ENCODE measurements around the gene MAGI1. TPM values are rescaled to one million over a fixed set of nuclear protein-coding genes. Genes with fewer than 3 reads are reported as not detected.
A peak's percentile ranks its signal among the peaks of the same experiment; 100 is the strongest.

The MAGI1 gene
- total RNA-seq, 1 donor from 2014 or later, result 47.1 TPM

- Histone ChIP-seq H3K4me1 (peaks cover 4% of the 10 kb centered on the region), H3K27ac (no peak overlapping the region), H3K27me3 (no peaks in the 10 kb centered on the region), H3K9me3 (no peaks in the 10 kb centered on the region), H3K36me3 (no peaks in the 10 kb centered on the region), H3K4me3 (no peak overlapping the region)
- intact Hi-C loops (cut with DNase I), result no loop called here
- TF ChIP-seq CTCF (IDR thresholded peaks at IDR 0.05), result no peak
- no peak for TF ChIP-seq POLR2A (IDR thresholded peaks at IDR 0.05)
- TF ChIP-seq POLR2AphosphoS5 (IDR thresholded peaks at IDR 0.05; ENCODE audit: insufficient read depth in 1 of 2, low read depth in 1 of 2), result no peak
- no peak for DNase-seq (ENCODE audit: extremely low spot score in 2 of 2)
Observed at GRCh38 chr3:65960087-65960486, 78.6 kb downstream of the MAGI1 start.

- no peak for TF ChIP-seq POLR2AphosphoS5 (IDR thresholded peaks at IDR 0.05; ENCODE audit: insufficient read depth in 1 of 2, low read depth in 1 of 2)
- TF ChIP-seq CTCF (IDR thresholded peaks at IDR 0.05), result no peak
- no peak for TF ChIP-seq POLR2A (IDR thresholded peaks at IDR 0.05)
- H3K4me3 ChIP-seq, result no peak overlapping the region
- H3K36me3 ChIP-seq, result no peaks in the 10 kb centered on the region
- H3K27me3 ChIP-seq, result no peaks in the 10 kb centered on the region
- DNase-seq (ENCODE audit: extremely low spot score in 2 of 2), result no peak
- H3K9me3 ChIP-seq, result no peaks in the 10 kb centered on the region
- peaks cover 15% of the 10 kb centered on the region for H3K4me1 ChIP-seq
- intact Hi-C loops (cut with DNase I), result no loop called here
- H3K27ac ChIP-seq, result no peak overlapping the region
Observed at GRCh38 chr3:65958216-65958615, 80.5 kb downstream of the MAGI1 start.

GRCh38 chr3:65955792-65956477 lies 82.8 kb downstream of the MAGI1 start:
- Histone ChIP-seq H3K4me1 (peaks cover 21% of the 10 kb centered on the region), H3K27ac (no peak overlapping the region), H3K4me3 (no peak overlapping the region), H3K36me3 (no peaks in the 10 kb centered on the region), H3K9me3 (no peaks in the 10 kb centered on the region), H3K27me3 (no peaks in the 10 kb centered on the region)
- no peak for TF ChIP-seq POLR2AphosphoS5 (IDR thresholded peaks at IDR 0.05; ENCODE audit: insufficient read depth in 1 of 2, low read depth in 1 of 2)
- no peak for TF ChIP-seq POLR2A (IDR thresholded peaks at IDR 0.05)
- TF ChIP-seq CTCF (IDR thresholded peaks at IDR 0.05), result no peak
- DNase-seq (ENCODE audit: extremely low spot score in 2 of 2), result no peak
- intact Hi-C loops (cut with DNase I), result no loop called here

GRCh38 chr3:65953881-65954733 lies 84.6 kb downstream of the MAGI1 start:
- H3K9me3 ChIP-seq, result no peaks in the 10 kb centered on the region
- TF ChIP-seq POLR2A (IDR thresholded peaks at IDR 0.05), result no peak
- no peak for TF ChIP-seq CTCF (IDR thresholded peaks at IDR 0.05)
- no peak for TF ChIP-seq POLR2AphosphoS5 (IDR thresholded peaks at IDR 0.05; ENCODE audit: insufficient read depth in 1 of 2, low read depth in 1 of 2)
- peak overlapping the region; percentile 61 for H3K27ac ChIP-seq
- H3K4me1 ChIP-seq, result peaks cover 21% of the 10 kb centered on the region
- DNase-seq (ENCODE audit: extremely low spot score in 2 of 2), result no peak
- H3K4me3 ChIP-seq, result peak overlapping the region in 1 of 2 donors; percentile 13
- no peaks in the 10 kb centered on the region for H3K36me3 ChIP-seq
- intact Hi-C loops (cut with DNase I), result no loop called here
- no peaks in the 10 kb centered on the region for H3K27me3 ChIP-seq

Data from vagina (tissue), 2 donors.